ENCODE results near the gene CDS1.

DNA sequence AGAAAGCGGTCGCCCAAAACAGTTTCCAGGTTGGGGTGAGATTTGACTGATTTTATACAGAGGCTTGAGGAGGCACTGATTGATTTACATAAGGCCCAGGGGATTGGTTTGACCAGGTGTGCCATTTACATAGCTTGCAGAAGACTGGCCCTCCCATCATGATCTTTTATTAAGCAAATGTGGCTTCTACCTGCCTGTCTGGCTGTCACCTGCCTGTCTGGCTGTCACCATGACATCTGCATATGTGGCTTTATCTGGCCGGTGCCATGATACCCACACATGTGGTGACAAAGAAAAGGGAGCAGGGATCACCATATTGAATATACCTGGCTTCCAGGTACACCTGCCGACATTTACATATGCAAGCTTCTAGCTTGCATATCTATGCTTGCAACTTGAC lies 17.0 kb upstream of the CDS1 start:
- TF ChIP-seq, protein P1, sequence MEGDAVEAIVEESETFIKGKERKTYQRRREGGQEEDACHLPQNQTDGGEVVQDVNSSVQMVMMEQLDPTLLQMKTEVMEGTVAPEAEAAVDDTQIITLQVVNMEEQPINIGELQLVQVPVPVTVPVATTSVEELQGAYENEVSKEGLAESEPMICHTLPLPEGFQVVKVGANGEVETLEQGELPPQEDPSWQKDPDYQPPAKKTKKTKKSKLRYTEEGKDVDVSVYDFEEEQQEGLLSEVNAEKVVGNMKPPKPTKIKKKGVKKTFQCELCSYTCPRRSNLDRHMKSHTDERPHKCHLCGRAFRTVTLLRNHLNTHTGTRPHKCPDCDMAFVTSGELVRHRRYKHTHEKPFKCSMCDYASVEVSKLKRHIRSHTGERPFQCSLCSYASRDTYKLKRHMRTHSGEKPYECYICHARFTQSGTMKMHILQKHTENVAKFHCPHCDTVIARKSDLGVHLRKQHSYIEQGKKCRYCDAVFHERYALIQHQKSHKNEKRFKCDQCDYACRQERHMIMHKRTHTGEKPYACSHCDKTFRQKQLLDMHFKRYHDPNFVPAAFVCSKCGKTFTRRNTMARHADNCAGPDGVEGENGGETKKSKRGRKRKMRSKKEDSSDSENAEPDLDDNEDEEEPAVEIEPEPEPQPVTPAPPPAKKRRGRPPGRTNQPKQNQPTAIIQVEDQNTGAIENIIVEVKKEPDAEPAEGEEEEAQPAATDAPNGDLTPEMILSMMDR (IDR thresholded peaks at IDR 0.05; ENCODE audit: low read length): no peak
- TF ChIP-seq EZH2phosphoT487 (IDR thresholded peaks at IDR 0.05; ENCODE audit: low read length): no peak
